Germinal center (tissue), 1 donor: ENCODE results near the gene WDFY1.

Source experiments
- DNase-seq: peaks from one replicate; pipeline ENCODE4 v3.0.0; 2012; ENCODE audit warnings: mixed read lengths, low spot score

The WDFY1 gene

GRCh38 chr2:223944703-223945531 is at the start of gene WDFY1:
WDFY1 (minus strand) TSS chr2:223945335; CDS start chr2:223945284, 51 bp downstream.
- DNase-seq: peak; percentile 91

GRCh38 chr2:223994562-223995162 is 49.5 kb upstream of the WDFY1 start:
- no peak for DNase-seq

GRCh38 chr2:223993634-223994232 is 48.6 kb upstream of the WDFY1 start:
- peak; percentile 60 for DNase-seq

GRCh38 chr2:223991611-223992010 is 46.5 kb upstream of the WDFY1 start:
- DNase-seq: no peak

- no peak for DNase-seq
Measured at GRCh38 chr2:223989856-223990232, 44.7 kb upstream of the WDFY1 start.

GRCh38 chr2:223989206-223989855 is 44.2 kb upstream of the WDFY1 start:
- DNase-seq: no peak

- no peak for DNase-seq
Measured at GRCh38 chr2:223981241-223981640, 36.1 kb upstream of the WDFY1 start.

GRCh38 chr2:223980803-223981202 is 35.7 kb upstream of the WDFY1 start:
- DNase-seq: no peak

GRCh38 chr2:223980397-223980735 is 35.2 kb upstream of the WDFY1 start:
- no peak for DNase-seq

GRCh38 chr2:223979730-223980396 is 34.7 kb upstream of the WDFY1 start:
- no peak for DNase-seq

GRCh38 chr2:223978451-223978850 is 33.3 kb upstream of the WDFY1 start:
- DNase-seq: no peak

- DNase-seq: no peak
Measured at GRCh38 chr2:223976635-223977226, 31.6 kb upstream of the WDFY1 start.

- DNase-seq: no peak
Measured at GRCh38 chr2:223973606-223974005, 28.5 kb upstream of the WDFY1 start.

GRCh38 chr2:223972656-223973102 is 27.5 kb upstream of the WDFY1 start:
- no peak for DNase-seq

GRCh38 chr2:223971731-223972130 is 26.6 kb upstream of the WDFY1 start:
- no peak for DNase-seq

GRCh38 chr2:223970343-223971128 is 25.4 kb upstream of the WDFY1 start:
- DNase-seq: peak; percentile 25

- no peak for DNase-seq
Measured at GRCh38 chr2:223969856-223970255, 24.7 kb upstream of the WDFY1 start.

GRCh38 chr2:223969315-223969714 is 24.2 kb upstream of the WDFY1 start:
- no peak for DNase-seq

- DNase-seq: no peak
Measured at GRCh38 chr2:223967981-223968380, 22.8 kb upstream of the WDFY1 start.

- DNase-seq: no peak
Measured at GRCh38 chr2:223959688-223960087, 14.6 kb upstream of the WDFY1 start.
